H1 (cell line): ENCODE data around the gene ETF1. TPM values are rescaled to one million over a fixed set of nuclear protein-coding genes. Genes with fewer than 3 reads are reported as not detected.

ENCODE experiments used
- EP300 ChIP-seq, 2 experiments: IDR thresholded peaks; 1 replicate in 1 of 2; 2 replicates in 1 of 2; pipeline ENCODE4 v1.6.1; 2011 to 2012; ENCODE audit warnings: low read depth in 2 of 2, low read length in 2 of 2, mild to moderate bottlenecking in 2 of 2, borderline replicate concordance in 1 of 2, inconsistent platforms in 1 of 2, moderate library complexity in 1 of 2
- TAF1 ChIP-seq: IDR thresholded peaks from 2 replicates; pipeline ENCODE4 v1.6.1; 2011; ENCODE audit warnings: mild to moderate bottlenecking, low read depth, low read length
- TEAD4 ChIP-seq: IDR thresholded peaks from 2 replicates; pipeline ENCODE4 v1.6.1; 2012; ENCODE audit warnings: low read depth, low read length, inconsistent platforms, mixed read lengths
- polyA plus RNA-seq, 7 experiments: library from polyadenylated mRNA; depleted of rRNA in 3 of 7; stranded (reverse) in 5 of 7; unstranded in 2 of 7; fragments of >200 nt in 5 of 7; fragments of 200-250 nt in 2 of 7; gene quantifications; 1 replicate in 5 of 7; 2 replicates in 1 of 7; 4 replicates in 1 of 7; pipeline versions ENCODE4 v1.2.1 to v1.2.3, GENCODE V29; 2011 to 2013; ENCODE audit warnings: missing spikeins in 2 of 7, mixed read lengths in 2 of 7
- total RNA-seq: library from RNA; stranded (reverse); fragmentation: NEBNext Ultra II Directional; extraction: Animal tissue kit (Norgen Biotek cat#: 25700); gene quantifications from 2 replicates; pipeline ENCODE4 v1.2.1, GENCODE V29; 2021

ETF1 gene
- total and polyA plus RNA-seq, 2 of the 8 experiments (the other 6 are each of a cell fraction or from before 2014, with no cell fraction given): 50.5 to 168 TPM

DNA sequence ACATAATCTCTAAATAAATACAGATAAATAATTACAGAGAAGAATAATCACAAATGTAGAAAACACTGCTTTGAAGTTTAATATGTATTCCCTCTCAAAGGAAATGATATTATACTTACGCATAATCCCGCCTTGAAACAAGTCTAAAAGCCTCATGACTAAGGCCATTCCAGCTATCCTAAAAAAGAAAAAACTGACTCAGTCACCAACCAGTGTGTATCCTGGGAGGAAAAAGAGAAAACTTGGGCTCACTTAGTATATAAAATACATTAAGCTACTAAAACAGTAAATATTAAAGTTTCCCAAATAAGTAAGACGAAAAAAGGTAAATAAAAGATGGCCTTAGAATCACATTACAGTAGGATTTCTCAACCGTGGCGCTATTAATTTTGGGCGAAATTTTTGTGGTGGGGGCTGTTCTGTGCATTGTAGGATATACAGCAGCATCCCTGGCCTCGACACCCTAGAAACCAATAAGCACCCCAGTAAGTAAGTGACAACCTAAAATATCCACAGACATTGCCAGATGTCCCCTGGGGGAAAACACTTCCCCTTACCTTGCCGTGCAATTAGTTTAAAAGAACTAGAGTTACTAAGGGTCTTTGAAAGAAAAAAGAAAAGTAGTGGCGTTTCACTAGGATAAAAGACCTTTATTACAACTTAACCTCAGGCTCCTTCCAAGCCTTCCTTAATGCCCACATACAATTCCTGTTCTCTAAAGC lies 31.1 kb upstream of the ETF1 start (continued):
- no peak for TF ChIP-seq EP300 (IDR thresholded peaks at IDR 0.05; ENCODE audit: borderline replicate concordance in 1 of 2, low read depth in 2 of 2, low read length in 2 of 2)
- TF ChIP-seq TAF1: no peak
- no peak for TF ChIP-seq TEAD4
